LHCN-M2 (cell line): ENCODE results near the gene ANO6. TPM values are rescaled to one million over a fixed set of nuclear protein-coding genes. Genes with fewer than 3 reads are reported as not detected.

Source experiments
- DNase-seq: peaks from one replicate; pipeline ENCODE4 v3.0.0-alpha.2; 2012; ENCODE audit warnings: low read depth
- total RNA-seq: library from RNA; depleted of rRNA; stranded (reverse); fragments of >200 nt; gene quantifications from 2 replicates; pipeline ENCODE4 v1.2.3, GENCODE V29; 2014; rRNA removed

Gene ANO6
- total RNA-seq, 1 experiment from 2014 or later = 50.0 TPM

- DNase-seq = peak; percentile 11
Observed at GRCh38 chr12:45435945-45436710, 220.2 kb downstream of the ANO6 start.

- DNase-seq = peak; percentile 87
Observed at GRCh38 chr12:45439039-45439438, 223.1 kb downstream of the ANO6 start.

DNA sequence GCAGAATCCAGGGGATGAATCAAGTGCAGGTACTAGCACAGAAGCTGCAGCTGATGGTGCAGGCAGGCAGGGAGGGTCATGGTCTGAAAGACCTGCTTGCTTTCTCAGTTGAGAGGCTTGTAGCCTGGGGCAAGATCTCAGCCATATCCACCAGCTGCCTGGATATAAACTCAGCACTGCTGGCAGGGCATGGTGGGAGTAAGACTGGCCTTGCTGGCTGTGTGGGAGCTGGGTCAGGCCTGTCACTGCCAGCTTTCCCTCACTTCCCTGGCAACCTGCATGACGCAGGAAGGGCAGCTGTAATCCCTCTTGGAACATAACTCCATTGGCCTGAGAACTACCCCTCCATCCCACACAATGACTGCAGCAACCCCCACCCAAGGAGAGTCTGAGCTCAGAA is 230.1 kb downstream of the ANO6 start:
- no peak for DNase-seq

- DNase-seq = peak; percentile 27
Observed at GRCh38 chr12:45458238-45458637, 242.3 kb downstream of the ANO6 start.

DNA sequence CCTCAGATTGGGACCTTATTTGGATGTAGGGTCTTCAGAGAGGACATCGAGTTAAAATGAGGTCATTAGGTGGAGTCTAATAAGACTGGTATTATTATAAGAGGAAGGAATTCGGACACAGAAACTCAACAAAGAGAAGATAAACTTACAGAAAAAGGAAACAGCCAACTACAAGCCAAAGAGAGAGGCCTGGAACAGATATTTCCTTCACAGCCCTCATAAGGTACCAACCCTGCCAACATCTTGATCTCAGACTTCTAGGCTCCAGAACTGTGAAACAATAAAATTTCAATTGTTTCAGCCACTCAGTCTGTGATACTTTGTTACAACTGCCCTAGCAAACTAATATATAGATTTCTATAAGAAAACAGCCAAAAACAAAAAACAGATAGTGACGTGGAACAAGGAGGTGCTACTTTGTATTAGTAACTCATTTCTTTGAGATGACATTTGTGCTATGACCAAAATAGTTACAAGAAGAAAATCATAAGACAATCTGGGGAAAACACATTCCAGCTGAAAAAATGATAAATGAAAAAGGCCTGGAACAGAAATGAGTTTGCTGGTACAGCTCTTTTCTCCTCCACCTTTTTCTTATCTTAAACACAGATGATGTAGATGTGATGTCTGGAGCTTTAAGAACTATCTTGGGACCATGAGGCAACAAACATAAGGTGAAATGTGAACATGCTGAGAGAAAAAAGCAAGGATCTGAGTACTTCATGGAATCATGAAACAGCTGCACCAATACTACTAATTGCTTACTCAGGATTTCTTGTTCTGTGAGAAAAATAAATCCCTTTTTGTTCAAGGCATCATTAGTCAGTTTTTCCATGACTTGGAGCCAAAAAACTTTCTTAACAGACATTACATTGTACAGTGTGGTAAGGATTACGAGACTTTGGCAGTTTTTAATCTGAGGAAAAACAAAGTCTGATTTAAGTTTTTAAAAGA is 243.2 kb downstream of the ANO6 start:
- DNase-seq = peak; percentile 88

DNA sequence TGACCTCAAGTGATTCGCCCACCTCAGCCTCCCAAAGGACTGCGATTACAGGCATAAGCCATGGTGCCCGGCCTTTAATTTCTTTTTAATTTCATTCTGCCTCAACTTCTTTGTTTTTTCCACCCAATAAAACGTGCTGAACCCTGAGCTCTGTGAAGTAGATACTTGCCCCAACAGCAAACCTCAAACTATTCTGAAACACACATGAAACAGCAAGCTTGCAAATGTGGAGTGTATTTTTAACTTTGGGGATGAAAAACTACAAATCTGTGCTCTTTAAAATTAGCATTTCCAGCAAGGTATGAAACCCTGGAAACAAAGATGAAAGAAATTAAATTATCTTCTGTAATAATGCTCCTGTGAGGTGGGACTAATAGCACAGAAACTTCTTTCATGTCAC is 246.6 kb downstream of the ANO6 start:
- DNase-seq = no peak

DNA sequence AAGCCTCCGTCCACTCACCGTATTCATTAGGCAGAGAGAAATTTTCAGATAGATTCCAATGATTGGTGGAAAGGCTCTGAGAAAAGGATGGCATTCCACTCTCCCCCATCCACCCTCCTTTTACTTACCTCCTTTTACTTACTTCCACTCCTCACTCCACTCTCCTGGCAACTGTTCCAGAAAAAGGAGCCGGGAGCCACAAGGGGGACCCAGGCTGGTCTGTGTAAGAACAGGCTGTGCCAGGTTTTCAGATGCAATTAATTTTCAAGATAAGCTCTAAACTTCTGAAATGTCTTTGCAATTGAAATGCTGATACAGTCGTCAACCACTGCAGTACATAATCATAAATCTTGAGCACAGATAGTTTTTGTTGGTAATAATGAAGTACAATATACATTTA is 248.8 kb downstream of the ANO6 start:
- no peak for DNase-seq

DNA sequence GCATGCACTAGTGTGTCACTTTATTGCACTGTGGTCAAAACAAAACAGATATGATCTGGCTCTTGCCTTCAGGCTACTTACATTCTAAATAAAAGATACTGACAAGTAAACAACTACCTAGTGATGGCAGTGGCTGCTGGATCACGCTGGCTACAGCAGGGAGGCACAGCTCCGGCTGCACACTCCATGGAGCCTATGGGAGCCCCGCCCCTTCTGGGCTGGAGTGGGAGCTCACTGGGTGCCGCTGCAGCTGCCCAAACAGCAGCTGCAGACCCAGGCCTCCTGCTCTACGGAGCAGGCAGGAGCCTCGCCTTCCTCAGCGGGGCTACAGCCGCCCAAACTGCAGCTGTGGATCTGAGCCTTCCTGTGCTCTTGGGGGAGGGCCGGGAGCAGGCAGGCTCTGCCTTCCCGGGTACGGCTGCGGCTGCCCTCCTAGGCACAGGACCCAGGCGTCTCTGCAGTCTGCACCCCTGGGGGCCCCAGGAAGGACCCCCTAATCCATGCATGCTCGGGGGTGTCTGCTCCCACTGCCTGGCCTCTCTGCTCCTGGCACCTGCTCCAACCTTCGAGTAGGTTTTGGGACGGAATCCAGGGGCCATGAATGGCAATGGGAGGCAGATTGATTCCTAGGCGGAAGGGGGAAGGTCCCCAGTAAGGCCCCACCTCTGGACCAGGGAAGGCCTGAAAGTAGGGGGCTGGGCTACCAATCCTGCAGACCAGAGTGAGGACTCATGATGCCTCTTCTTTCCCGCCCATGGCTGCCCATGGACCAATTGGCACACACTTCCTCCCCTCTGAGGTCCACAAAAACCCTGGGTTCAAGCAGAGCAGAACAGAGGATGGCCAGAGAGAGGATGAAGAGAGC is 253.1 kb downstream of the ANO6 start:
- DNase-seq = peak; percentile 17

DNA sequence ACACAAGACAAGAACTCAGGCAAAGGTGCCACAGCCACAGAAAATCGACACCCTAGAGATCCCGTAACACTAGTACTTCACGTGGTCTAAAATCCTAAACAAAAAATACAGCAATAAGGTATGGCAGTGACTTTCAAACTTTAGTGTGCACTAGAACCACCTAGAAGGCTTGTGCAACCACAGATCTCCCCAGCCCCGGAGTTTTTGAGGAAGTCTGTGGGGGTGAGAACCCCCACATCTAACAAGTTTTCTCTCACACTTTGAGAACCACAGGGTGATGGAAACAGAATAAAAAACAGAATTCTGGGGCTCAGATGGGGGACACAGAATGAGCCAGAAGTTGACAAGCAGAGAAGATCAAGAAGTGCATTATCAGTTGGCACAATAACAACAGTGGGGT is 254.0 kb downstream of the ANO6 start:
- DNase-seq = no peak

- DNase-seq = no peak
Observed at GRCh38 chr12:45473636-45474035, 257.7 kb downstream of the ANO6 start.

DNA sequence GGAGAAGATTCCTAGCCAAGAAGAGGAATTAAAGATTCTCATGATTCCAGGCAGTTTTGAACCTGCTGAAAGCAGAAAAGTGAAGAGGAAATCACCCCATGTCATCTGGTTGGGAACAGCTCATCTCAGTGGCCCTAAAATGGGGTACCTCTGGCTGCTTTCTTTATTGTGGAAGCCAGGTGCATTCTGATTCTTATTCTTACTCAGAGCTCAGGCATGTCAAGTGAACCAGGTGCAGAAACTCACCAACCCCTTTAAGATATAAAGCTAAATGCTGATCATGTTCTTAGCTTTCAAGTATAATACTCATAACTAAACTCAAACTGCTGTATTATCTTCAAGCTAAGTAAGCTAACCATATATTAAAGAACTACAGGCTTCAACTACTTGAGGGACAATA is 259.7 kb downstream of the ANO6 start:
- no peak for DNase-seq

DNA sequence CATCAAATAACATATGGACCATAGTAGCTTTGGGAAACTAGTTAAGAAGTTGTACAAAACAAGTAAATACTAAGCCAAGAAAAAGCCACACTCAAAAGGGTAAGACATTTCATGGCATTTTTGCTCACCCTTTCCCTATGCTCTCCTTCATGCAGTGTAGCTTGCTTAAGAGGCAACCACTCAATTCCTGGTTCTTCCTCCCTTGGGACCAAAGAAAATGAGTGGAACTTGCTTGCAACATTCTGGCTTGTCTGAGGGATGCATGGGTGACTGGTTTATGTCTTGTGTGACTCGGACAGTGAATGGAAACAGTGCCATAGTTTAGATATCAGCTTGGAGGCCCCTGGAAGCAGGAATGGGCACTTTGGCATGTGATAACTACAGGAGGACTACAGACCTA is 261.6 kb downstream of the ANO6 start:
- DNase-seq = no peak

DNA sequence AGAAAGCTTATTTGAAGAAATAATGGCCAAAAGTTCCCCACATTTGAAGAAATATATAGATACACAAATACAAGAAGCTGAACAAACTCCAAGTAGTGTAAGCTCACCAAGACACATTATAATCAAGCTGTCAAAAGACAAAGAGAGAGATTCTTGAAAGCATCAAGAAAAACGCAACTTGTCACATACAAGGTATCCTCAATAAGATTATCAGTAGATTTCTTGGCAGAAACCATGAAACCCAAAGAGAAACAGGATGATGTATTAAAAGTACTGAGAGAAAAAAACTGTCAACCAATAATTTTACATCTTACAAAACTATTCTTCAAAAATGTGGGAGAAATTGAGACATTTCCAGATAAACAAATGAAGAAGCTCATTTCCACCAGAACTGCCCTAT is 263.0 kb downstream of the ANO6 start:
- no peak for DNase-seq

DNA sequence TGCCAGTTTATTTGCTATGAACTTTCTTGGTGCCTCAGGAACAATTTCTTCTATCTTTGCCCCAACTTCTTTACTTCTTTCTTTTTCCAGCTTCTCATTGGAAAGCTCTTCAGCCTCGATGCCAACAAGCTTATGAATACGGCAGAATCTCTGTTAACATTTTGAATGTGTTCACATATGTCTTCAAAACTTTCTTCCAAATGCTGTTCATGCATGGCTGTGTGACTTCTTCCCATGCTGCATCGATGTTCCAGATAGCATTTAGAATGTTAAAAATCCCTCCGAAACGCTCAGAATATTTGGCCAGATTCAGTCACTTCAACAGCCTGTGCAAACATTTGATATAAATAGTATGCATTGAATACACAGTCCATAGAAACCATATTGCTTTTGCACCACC is 265.9 kb downstream of the ANO6 start:
- DNase-seq = no peak

GRCh38 chr12:45483571-45483970 is 267.7 kb downstream of the ANO6 start:
- DNase-seq = no peak

Other genes with a start within 250 kb of the ANO6 start
- not detected in 2 replicates for gene DBX2, start 165.0 kb upstream of the ANO6 start, total RNA-seq